ENCODE data around the gene NPSR1.

The NPSR1 gene

GRCh38 chr7:34831436-34831835 is 173.4 kb downstream of the NPSR1 start:
- H3K4me3 ChIP-seq (ENCODE audit: low read depth, low read length) = no peak overlapping the region
- TF ChIP-seq, protein P1, sequence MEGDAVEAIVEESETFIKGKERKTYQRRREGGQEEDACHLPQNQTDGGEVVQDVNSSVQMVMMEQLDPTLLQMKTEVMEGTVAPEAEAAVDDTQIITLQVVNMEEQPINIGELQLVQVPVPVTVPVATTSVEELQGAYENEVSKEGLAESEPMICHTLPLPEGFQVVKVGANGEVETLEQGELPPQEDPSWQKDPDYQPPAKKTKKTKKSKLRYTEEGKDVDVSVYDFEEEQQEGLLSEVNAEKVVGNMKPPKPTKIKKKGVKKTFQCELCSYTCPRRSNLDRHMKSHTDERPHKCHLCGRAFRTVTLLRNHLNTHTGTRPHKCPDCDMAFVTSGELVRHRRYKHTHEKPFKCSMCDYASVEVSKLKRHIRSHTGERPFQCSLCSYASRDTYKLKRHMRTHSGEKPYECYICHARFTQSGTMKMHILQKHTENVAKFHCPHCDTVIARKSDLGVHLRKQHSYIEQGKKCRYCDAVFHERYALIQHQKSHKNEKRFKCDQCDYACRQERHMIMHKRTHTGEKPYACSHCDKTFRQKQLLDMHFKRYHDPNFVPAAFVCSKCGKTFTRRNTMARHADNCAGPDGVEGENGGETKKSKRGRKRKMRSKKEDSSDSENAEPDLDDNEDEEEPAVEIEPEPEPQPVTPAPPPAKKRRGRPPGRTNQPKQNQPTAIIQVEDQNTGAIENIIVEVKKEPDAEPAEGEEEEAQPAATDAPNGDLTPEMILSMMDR (IDR thresholded peaks at IDR 0.05; ENCODE audit: insufficient read depth, low read depth, low read length, missing control alignments) = no peak
- DNase-seq (ENCODE audit: low read depth) = no peak

DNA sequence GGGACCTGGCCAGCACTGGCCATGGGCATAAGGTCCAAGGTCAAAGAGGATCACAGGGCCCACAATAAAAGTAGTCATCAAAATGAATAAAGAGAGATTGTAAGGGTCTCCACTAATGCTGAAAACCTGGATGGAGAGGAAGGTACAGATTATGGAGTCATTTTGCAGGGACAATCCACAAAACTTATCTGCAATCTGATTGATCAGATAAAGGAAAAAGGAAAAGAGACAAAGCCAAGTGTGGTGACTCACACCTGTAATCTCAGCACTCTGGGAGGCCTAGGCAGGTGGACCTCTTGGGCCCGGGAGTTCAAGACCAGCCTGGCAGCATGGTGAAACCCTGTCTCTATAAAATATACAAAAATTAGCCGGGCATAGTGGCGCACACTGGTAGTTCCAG is 174.0 kb downstream of the NPSR1 start:
- DNase-seq (ENCODE audit: low read depth) = no peak
- TF ChIP-seq, protein P1 (IDR thresholded peaks at IDR 0.05; ENCODE audit: insufficient read depth, low read depth, low read length, missing control alignments) = no peak
- no peak overlapping the region for H3K4me3 ChIP-seq (ENCODE audit: low read depth, low read length)

- TF ChIP-seq, protein P1 (IDR thresholded peaks at IDR 0.05; ENCODE audit: insufficient read depth, low read depth, low read length, missing control alignments) = no peak
- H3K4me3 ChIP-seq (ENCODE audit: low read depth, low read length) = no peak overlapping the region
- DNase-seq (ENCODE audit: low read depth) = no peak
Measured at GRCh38 chr7:34835901-34836600, 178.0 kb downstream of the NPSR1 start.

DNA sequence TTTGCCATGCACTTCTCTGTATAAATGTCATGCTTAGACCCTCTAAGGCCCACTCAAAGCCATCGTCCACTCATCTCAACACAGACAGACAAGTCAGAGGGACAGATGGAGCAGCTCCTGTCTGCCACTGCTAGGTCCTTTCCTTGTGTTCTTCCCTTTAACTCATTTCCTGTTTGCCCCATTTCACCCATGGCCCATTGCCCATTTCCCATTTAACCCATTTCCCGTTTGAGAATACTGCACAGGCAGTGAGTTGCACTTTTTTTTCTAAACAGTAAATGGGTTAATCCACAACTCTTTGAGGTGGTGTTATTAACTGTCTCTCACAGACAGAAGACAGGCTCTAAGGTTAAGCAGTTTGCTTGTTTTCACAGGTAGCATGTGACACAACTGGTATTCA is 179.3 kb downstream of the NPSR1 start:
- DNase-seq (ENCODE audit: low read depth) = no peak
- H3K4me3 ChIP-seq (ENCODE audit: low read depth, low read length) = no peak overlapping the region
- TF ChIP-seq, protein P1 (IDR thresholded peaks at IDR 0.05; ENCODE audit: insufficient read depth, low read depth, low read length, missing control alignments) = no peak

GRCh38 chr7:34837801-34838201 is 179.8 kb downstream of the NPSR1 start:
- DNase-seq (ENCODE audit: low read depth) = no peak
- TF ChIP-seq, protein P1 (IDR thresholded peaks at IDR 0.05; ENCODE audit: insufficient read depth, low read depth, low read length, missing control alignments) = no peak
- no peak overlapping the region for H3K4me3 ChIP-seq (ENCODE audit: low read depth, low read length)

DNA sequence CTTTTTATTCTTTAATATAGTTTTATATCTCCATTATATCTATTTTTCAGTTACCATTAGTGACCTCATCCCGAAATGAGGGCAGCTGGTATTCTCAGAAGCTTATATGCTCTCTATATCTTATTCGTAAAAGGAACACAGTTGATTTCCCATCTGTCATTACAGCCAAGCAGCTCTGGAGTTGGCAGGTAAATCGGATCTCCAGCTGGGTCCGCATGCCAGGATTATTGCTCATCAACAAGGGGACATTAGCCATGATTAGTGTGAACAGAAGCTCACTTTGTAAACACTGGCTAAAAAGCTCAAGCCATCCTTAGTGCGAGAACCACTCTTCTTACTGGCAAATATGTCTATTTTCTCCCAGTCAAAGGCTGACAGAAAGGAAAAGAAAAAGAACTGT is 180.3 kb downstream of the NPSR1 start:
- TF ChIP-seq, protein P1 (IDR thresholded peaks at IDR 0.05; ENCODE audit: insufficient read depth, low read depth, low read length, missing control alignments) = no peak
- H3K4me3 ChIP-seq (ENCODE audit: low read depth, low read length) = no peak overlapping the region
- DNase-seq (ENCODE audit: low read depth) = no peak

- H3K4me3 ChIP-seq (ENCODE audit: low read depth, low read length) = no peak overlapping the region
- TF ChIP-seq, protein P1 (IDR thresholded peaks at IDR 0.05; ENCODE audit: insufficient read depth, low read depth, low read length, missing control alignments) = no peak
- no peak for DNase-seq (ENCODE audit: low read depth)
Measured at GRCh38 chr7:34839645-34840044, 181.6 kb downstream of the NPSR1 start.

Data from GM12865 (cell line).